Tibial nerve (tissue), 4 donors: ENCODE data around the gene OSCP1. TPM values are rescaled to one million over a fixed set of nuclear protein-coding genes. Genes with fewer than 3 reads are reported as not detected.

Source experiments
- DNase-seq, 2 donors: peaks; one replicate each; pipeline ENCODE4 v3.0.0-alpha.2; 2019; ENCODE audit warnings: low spot score in 2 of 2
- H3K27ac ChIP-seq, 4 donors: fragments of 200-600 bp; sonication (generic) in 3 of 4; one replicate each; pipeline ENCODE4 v1.5.1; 2017 to 2019; ENCODE audit warnings: mild to moderate bottlenecking in 1 of 4
- H3K27me3 ChIP-seq, 2 donors: fragments of 200-600 bp; sonication (generic) in 1 of 2; one replicate each; pipeline versions ENCODE4 v1.5.1 to v1.6.0; 2017 to 2019
- H3K36me3 ChIP-seq, 3 donors: fragments of 200-600 bp; sonication (generic); one replicate each; pipeline ENCODE4 v1.5.1; 2018 to 2019
- H3K4me1 ChIP-seq, 4 donors: fragments of 200-600 bp; sonication (generic) in 3 of 4; one replicate each; pipeline ENCODE4 v1.5.1; 2017 to 2019
- H3K4me3 ChIP-seq, 4 donors: fragments of 200-600 bp; sonication (generic) in 3 of 4; one replicate each; pipeline ENCODE4 v1.5.1; 2017 to 2019; ENCODE audit warnings: mild to moderate bottlenecking in 1 of 4, moderate library complexity in 1 of 4
- H3K9me3 ChIP-seq, 4 donors: fragments of 200-600 bp; sonication (generic) in 3 of 4; one replicate each; pipeline ENCODE4 v1.5.1; 2017 to 2019
- CTCF ChIP-seq, 5 experiments: fragments of 200-600 bp in 3 of 5; fragments of 450-650 bp in 2 of 5; sonication (generic) in 3 of 5; IDR thresholded peaks; one replicate each; pipeline ENCODE4 v1.5.1; 2016 to 2019; ENCODE audit warnings: antibody characterized with exemption in 5 of 5, mild to moderate bottlenecking in 3 of 5, moderate library complexity in 2 of 5
- EP300 ChIP-seq, 2 donors: sonication (generic); formaldehyde crosslinking; IDR thresholded peaks; one replicate each; pipeline ENCODE4 v1.6.1; 2017; ENCODE audit warnings: antibody characterized with exemption in 2 of 2, mild to moderate bottlenecking in 1 of 2
- POLR2A ChIP-seq, 2 donors: fragments of 450-650 bp; IDR thresholded peaks; one replicate each; pipeline ENCODE4 v1.6.1; 2017; ENCODE audit warnings: antibody characterized with exemption in 2 of 2, mild to moderate bottlenecking in 2 of 2, moderate library complexity in 2 of 2
- WGBS, 2 donors: methylation state at CpG; one replicate each; pipeline ENCODE4 v1.1.5; 2018; 5-methylcytosine and 5-hydroxymethylcytosine counted together
- total RNA-seq, 4 donors: library from RNA; depleted of rRNA; stranded (reverse); fragments of >200 nt; gene quantifications; one replicate each; pipeline ENCODE4 v1.1.0, GENCODE V29; 2016

The OSCP1 gene
- total RNA-seq, 4 donors from 2014 or later: 7.2 to 32.4 (median 17.6) TPM

GRCh38 chr1:36453600-36454388 lies 3.5 kb upstream of the OSCP1 start:
- Histone ChIP-seq H3K9me3 (no peaks in the 10 kb centered on the region), H3K27me3 (no peaks in the 10 kb centered on the region), H3K27ac (no peak overlapping the region), H3K4me1 (peaks cover 0 to 18% (median 2%) of the 10 kb centered on the region in 4 donors), H3K36me3 (peaks cover 0 to 51% (median 0%) of the 10 kb centered on the region in 3 donors), H3K4me3 (no peak overlapping the region)
- 91 to 92% methylated on average over 6 of the region's 6 CpGs for WGBS, 2 donors
- TF ChIP-seq EP300 (IDR thresholded peaks at IDR 0.05) (no peak), CTCF (IDR thresholded peaks at IDR 0.05) (no peak), POLR2A (IDR thresholded peaks at IDR 0.05) (no peak)
- no peak for DNase-seq

- H3K9me3 ChIP-seq: no peaks in the 10 kb centered on the region
- H3K4me1 ChIP-seq: peaks cover 0 to 24% (median 2%) of the 10 kb centered on the region in 4 donors
- no peak for TF ChIP-seq EP300 (IDR thresholded peaks at IDR 0.05)
- no peak for TF ChIP-seq CTCF (IDR thresholded peaks at IDR 0.05)
- TF ChIP-seq POLR2A (IDR thresholded peaks at IDR 0.05): no peak
- no peaks in the 10 kb centered on the region for H3K27me3 ChIP-seq
- peaks cover 0 to 44% (median 0%) of the 10 kb centered on the region in 3 donors for H3K36me3 ChIP-seq
- no peak for DNase-seq
- H3K4me3 ChIP-seq: no peak overlapping the region
- no peak overlapping the region for H3K27ac ChIP-seq
- WGBS, 2 donors: 87 to 91% methylated on average over 3 of the region's 3 CpGs
These were observed 2.8 kb upstream of the OSCP1 start for GRCh38 chr1:36453051-36453450.

GRCh38 chr1:36450919-36451305 lies 661 bp upstream of the OSCP1 start:
- no peak for TF ChIP-seq EP300 (IDR thresholded peaks at IDR 0.05)
- no peak for TF ChIP-seq POLR2A (IDR thresholded peaks at IDR 0.05)
- no peak for TF ChIP-seq CTCF (IDR thresholded peaks at IDR 0.05)
- DNase-seq: no peak
- Histone ChIP-seq H3K9me3 (no peaks in the 10 kb centered on the region), H3K4me3 (peak overlapping the region; percentile 49 to 78 (median 60)), H3K4me1 (peaks cover 0 to 25% (median 2%) of the 10 kb centered on the region in 4 donors), H3K27ac (peak overlapping the region; percentile 95 to 96 (median 96)), H3K27me3 (no peaks in the 10 kb centered on the region), H3K36me3 (peaks cover 0 to 23% (median 0%) of the 10 kb centered on the region in 3 donors)
- 27% methylated on average over 18 of the region's 18 CpGs for WGBS, 2 donors

GRCh38 chr1:36448530-36449056 lies 1.7 kb downstream of the OSCP1 start:
- Histone ChIP-seq H3K4me3 (no peak overlapping the region), H3K9me3 (no peaks in the 10 kb centered on the region), H3K4me1 (peaks cover 0 to 25% (median 2%) of the 10 kb centered on the region in 4 donors), H3K27ac (no peak overlapping the region), H3K36me3 (peaks cover 0 to 2% (median 0%) of the 10 kb centered on the region in 3 donors), H3K27me3 (no peaks in the 10 kb centered on the region)
- no peak for DNase-seq
- 83 to 91% methylated on average over 4 of the region's 4 CpGs for WGBS, 2 donors
- TF ChIP-seq CTCF (IDR thresholded peaks at IDR 0.05): no peak
- no peak for TF ChIP-seq EP300 (IDR thresholded peaks at IDR 0.05)
- no peak for TF ChIP-seq POLR2A (IDR thresholded peaks at IDR 0.05)

GRCh38 chr1:36447450-36447849 lies 2.8 kb downstream of the OSCP1 start:
- H3K36me3 ChIP-seq: peaks cover 0 to 7% (median 0%) of the 10 kb centered on the region in 3 donors
- no peak overlapping the region for H3K4me3 ChIP-seq
- no peak for DNase-seq
- H3K27me3 ChIP-seq: no peaks in the 10 kb centered on the region
- peaks cover 0 to 25% (median 2%) of the 10 kb centered on the region in 4 donors for H3K4me1 ChIP-seq
- no peak overlapping the region for H3K27ac ChIP-seq
- no peaks in the 10 kb centered on the region for H3K9me3 ChIP-seq
- no peak for TF ChIP-seq CTCF (IDR thresholded peaks at IDR 0.05)
